Measurements from ENCODE around the gene GLRB. TPM values are rescaled to one million over a fixed set of nuclear protein-coding genes. Genes with fewer than 3 reads are reported as not detected.
A peak's percentile ranks its signal among the peaks of the same experiment; 100 is the strongest.

The GLRB gene
- total RNA-seq, 4 donors from 2014 or later: 1.1 to 2.9 (median 1.6) TPM; not detected in 1

- intact Hi-C loops (cut with DNase I; ENCODE audit: low total_unique reads) (no loop called here), in situ Hi-C loops (cut with MboI; ENCODE audit: low pct_ligation_motif_present in 1 of 4, low pct_unique_long_range_greater_than_20kb in 1 of 4, low sequenced_read_pairs in 3 of 4) (loop anchor here in 1 of 4 donors (10.0 kb wide), 1 partner anchor 571 kb away; no protein-coding TSS in a partner anchor)
- Histone ChIP-seq H3K36me3 (no peaks in the 10 kb centered on the region), H3K27ac (no peak overlapping the region), H3K27me3 (no peaks in the 10 kb centered on the region), H3K4me3 (no peak overlapping the region), H3K4me1 (no peaks in the 10 kb centered on the region), H3K9me3 (no peaks in the 10 kb centered on the region)
- DNase-seq: peak; percentile 9
- 13 to 19% methylated on average over 2 of the region's 2 CpGs for WGBS, 2 donors (ENCODE audit: low coverage in 1 of 2)
- TF ChIP-seq POLR2AphosphoS5 (IDR thresholded peaks at IDR 0.05) (no peak), EP300 (IDR thresholded peaks at IDR 0.05; ENCODE audit: low read depth) (no peak), POLR2A (IDR thresholded peaks at IDR 0.05) (no peak), CTCF (IDR thresholded peaks at IDR 0.05) (peak; percentile 58 to 69 (median 60))
Observed at GRCh38 chr4:157045507-157046127, 30.3 kb upstream of the GLRB start.

DNA sequence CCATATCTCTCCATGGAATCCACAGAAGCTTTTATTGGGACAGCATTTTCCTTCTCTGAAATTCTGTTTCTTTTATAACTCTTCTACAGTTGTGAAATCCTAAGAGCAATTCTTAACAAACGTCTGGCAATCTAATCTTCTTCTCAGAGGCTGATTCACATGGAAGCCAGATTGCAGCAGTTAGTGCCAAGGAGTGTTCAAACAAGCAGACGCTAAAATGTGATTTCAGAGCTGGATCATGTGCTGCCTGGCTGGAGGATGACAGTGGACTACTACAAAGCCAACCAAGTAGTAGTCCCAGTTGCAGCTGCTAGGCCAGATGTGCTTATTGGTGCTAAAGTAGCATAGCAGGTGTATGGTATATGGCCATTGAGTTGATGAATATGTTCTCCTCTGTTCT is 27.7 kb upstream of the GLRB start:
- in situ Hi-C loops (cut with MboI; ENCODE audit: low pct_ligation_motif_present in 1 of 4, low pct_unique_long_range_greater_than_20kb in 1 of 4, low sequenced_read_pairs in 3 of 4) (loop anchor here in 1 of 4 donors (10.0 kb wide), 1 partner anchor 573 kb away; no protein-coding TSS in a partner anchor), intact Hi-C loops (cut with DNase I; ENCODE audit: low total_unique reads) (no loop called here)
- peak; percentile 9 for DNase-seq

GRCh38 chr4:157050561-157050960 is 25.4 kb upstream of the GLRB start:
- DNase-seq: no peak
- no peaks in the 10 kb centered on the region for H3K4me1 ChIP-seq
- TF ChIP-seq POLR2AphosphoS5 (IDR thresholded peaks at IDR 0.05): no peak
- no peak for TF ChIP-seq CTCF (IDR thresholded peaks at IDR 0.05)
- no peak for TF ChIP-seq EP300 (IDR thresholded peaks at IDR 0.05; ENCODE audit: low read depth)
- no peak for TF ChIP-seq POLR2A (IDR thresholded peaks at IDR 0.05)
- H3K4me3 ChIP-seq: no peak overlapping the region
- 71 to 84% methylated on average over 1 to 4 of the region's 4 CpGs for WGBS, 2 donors (ENCODE audit: low coverage in 1 of 2)
- no peaks in the 10 kb centered on the region for H3K36me3 ChIP-seq
- intact Hi-C loops (cut with DNase I; ENCODE audit: low total_unique reads) (no loop called here), in situ Hi-C loops (cut with MboI; ENCODE audit: low pct_ligation_motif_present in 1 of 4, low pct_unique_long_range_greater_than_20kb in 1 of 4, low sequenced_read_pairs in 3 of 4) (no loop called here)
- H3K27ac ChIP-seq: no peak overlapping the region
- H3K9me3 ChIP-seq: no peaks in the 10 kb centered on the region
- H3K27me3 ChIP-seq: no peaks in the 10 kb centered on the region

More for the DNA sequence above, 27.7 kb upstream of the GLRB start:
- H3K4me1 ChIP-seq: no peaks in the 10 kb centered on the region
- no peaks in the 10 kb centered on the region for H3K9me3 ChIP-seq
- WGBS, 2 donors (ENCODE audit: low coverage in 1 of 2): 24% methylated on average over 2 of the region's 2 CpGs; no CpG with 5 or more reads in 1 of the 2 donors
- H3K27ac ChIP-seq: no peak overlapping the region
- H3K27me3 ChIP-seq: no peaks in the 10 kb centered on the region
- no peak overlapping the region for H3K4me3 ChIP-seq
- no peak for TF ChIP-seq POLR2AphosphoS5 (IDR thresholded peaks at IDR 0.05)
- no peak for TF ChIP-seq POLR2A (IDR thresholded peaks at IDR 0.05)
- TF ChIP-seq EP300 (IDR thresholded peaks at IDR 0.05; ENCODE audit: low read depth): no peak
- TF ChIP-seq CTCF (IDR thresholded peaks at IDR 0.05): no peak
- H3K36me3 ChIP-seq: no peaks in the 10 kb centered on the region

DNA sequence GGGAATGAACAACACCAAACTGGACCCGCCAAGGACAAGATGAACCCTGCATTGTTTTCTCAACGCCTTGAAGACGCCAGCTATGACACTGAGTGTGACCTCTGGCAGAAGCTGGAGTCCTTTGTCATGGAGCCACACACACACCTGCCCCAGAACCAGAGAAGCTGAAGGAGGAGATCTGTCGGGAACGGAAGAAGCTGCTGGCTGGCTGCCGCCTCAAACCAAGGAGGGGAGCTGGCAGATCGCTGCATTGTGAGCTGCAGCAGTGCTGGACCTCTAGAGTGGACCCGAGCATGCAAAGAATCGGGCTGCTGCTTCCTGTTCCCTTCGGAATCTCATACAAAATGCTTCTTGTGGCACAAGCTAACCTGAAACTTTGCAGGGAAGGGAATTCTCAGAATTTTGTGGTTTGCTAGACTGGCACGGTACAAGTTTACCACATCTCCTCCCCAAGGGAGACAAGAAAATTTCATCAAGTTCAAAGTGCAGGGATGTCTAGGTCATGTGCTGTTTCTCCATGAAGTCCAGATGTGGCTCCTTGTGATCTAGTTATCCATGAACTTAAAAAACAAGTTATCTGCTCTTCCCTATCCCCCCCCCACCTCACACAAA is 23.4 kb upstream of the GLRB start:
- 79% methylated on average over 11 of the region's 11 CpGs; no CpG with 5 or more reads in 1 of the 2 donors for WGBS, 2 donors (ENCODE audit: low coverage in 1 of 2)

More for the DNA sequence above, 23.4 kb upstream of the GLRB start:
- Histone ChIP-seq H3K27me3 (no peaks in the 10 kb centered on the region), H3K27ac (no peak overlapping the region), H3K9me3 (no peaks in the 10 kb centered on the region), H3K4me1 (no peaks in the 10 kb centered on the region), H3K4me3 (no peak overlapping the region), H3K36me3 (no peaks in the 10 kb centered on the region)
- in situ Hi-C loops (cut with MboI; ENCODE audit: low pct_ligation_motif_present in 1 of 4, low pct_unique_long_range_greater_than_20kb in 1 of 4, low sequenced_read_pairs in 3 of 4) (no loop called here), intact Hi-C loops (cut with DNase I; ENCODE audit: low total_unique reads) (no loop called here)
- TF ChIP-seq POLR2A (IDR thresholded peaks at IDR 0.05): no peak
- TF ChIP-seq POLR2AphosphoS5 (IDR thresholded peaks at IDR 0.05): no peak
- TF ChIP-seq EP300 (IDR thresholded peaks at IDR 0.05; ENCODE audit: low read depth): no peak
- TF ChIP-seq CTCF (IDR thresholded peaks at IDR 0.05): no peak
- no peak for DNase-seq
